HCT116 (cell line): Measurements from ENCODE around the gene MOK. TPM values are rescaled to one million over a fixed set of nuclear protein-coding genes. Genes with fewer than 3 reads are reported as not detected.

Experiments
- ATAC-seq: fragments of 200-7000 bp; cut with Tn5 transposase; 2 replicates; pipeline ENCODE4 v1.9.1; 2020; ENCODE audit warnings: mild to moderate bottlenecking, moderate library complexity
- BruUV-seq: library from RNA; stranded (reverse); fragments of 400-500 nt; replicated peaks from 2 replicates; lab custom pipeline; 2021; lab: Mats Ljungman, UMichigan
- CTCF ChIA-PET: fragments of 300-600 bp; sonication (Branson Sonifier 250); formaldehyde crosslinking; loops from one replicate; lab custom pipeline; 2021; ENCODE audit warnings: antibody characterized with exemption; lab: Charles Lee
- POLR2A ChIA-PET: fragments of 300-600, 350-600 bp; sonication (Branson Sonifier 250); formaldehyde crosslinking; loops from one replicate; lab custom pipeline; 2021; ENCODE audit warnings: antibody characterized with exemption; lab: Charles Lee
- RAD21 ChIA-PET, 2 experiments: fragments of 300-600 bp; sonication (Branson Sonifier 250); formaldehyde crosslinking; loops; one replicate each; lab custom pipeline; 2023; ENCODE audit warnings: low total read pairs in 2 of 2; ENCODE audit not compliant: uncharacterized antibody in 2 of 2, unreplicated experiment in 2 of 2, low non-redundant PET in 1 of 2; lab: Charles Lee
- DNase-seq: peaks from one replicate; pipeline ENCODE4 v3.0.0-alpha.2; 2010; ENCODE audit warnings: low read depth, low spot score
- H2AFZ ChIP-seq: fragments of 200-600 bp; shearing (Covaris generic), sonication (generic); 2 replicates; pipeline ENCODE4 v1.6.1; 2017; ENCODE audit warnings: low read depth, mixed run types, mixed read lengths, antibody characterized with exemption, low read length; ENCODE audit not compliant: poor library complexity, severe bottlenecking
- H3K27ac ChIP-seq: 2 replicates; pipeline ENCODE4 v1.5.1; 2012; ENCODE audit warnings: low read depth, low read length
- H3K27me3 ChIP-seq: fragments of 200-600 bp; sonication (generic); 2 replicates; pipeline ENCODE4 v1.6.1; 2016; ENCODE audit warnings: mixed run types, low read length, mixed read lengths; ENCODE audit not compliant: insufficient read depth
- H3K36me3 ChIP-seq, 2 experiments: fragments of 200-500 bp in 1 of 2; fragments of 200-600 bp in 1 of 2; sonication (Bioruptor generic) in 1 of 2; sonication (generic) in 1 of 2; 2 replicates each; pipeline versions ENCODE4 v1.5.1 to v1.6.1; 2014 to 2016; ENCODE audit warnings: low read length in 2 of 2, inconsistent platforms in 1 of 2, mixed read lengths in 1 of 2, mixed run types in 1 of 2; ENCODE audit not compliant: insufficient read depth in 2 of 2, control insufficient read depth in 1 of 2
- H3K4me1 ChIP-seq, 2 experiments: fragments of 200-600 bp in 1 of 2; sonication (generic) in 1 of 2; 2 replicates each; pipeline versions ENCODE4 v1.5.1 to v1.6.1; 2012 to 2017; ENCODE audit warnings: low read length in 2 of 2, inconsistent platforms in 1 of 2, mild to moderate bottlenecking in 1 of 2, mixed read lengths in 1 of 2, mixed run types in 1 of 2, moderate library complexity in 1 of 2; ENCODE audit not compliant: insufficient read depth in 2 of 2, control insufficient read depth in 1 of 2
- H3K4me2 ChIP-seq: fragments of 200-600 bp; sonication (generic); 2 replicates; pipeline ENCODE4 v1.6.1; 2017; ENCODE audit warnings: mixed run types, low read length, mixed read lengths
- H3K4me3 ChIP-seq, 2 experiments: fragments of 200-600 bp in 1 of 2; sonication (generic) in 1 of 2; replicated peaks in 1 of 2; 2 replicates each; pipeline ENCODE4 v1.5.1; 2011 to 2016; ENCODE audit warnings: low read length in 2 of 2, control low read depth in 1 of 2, low read depth in 1 of 2, mild to moderate bottlenecking in 1 of 2, mixed read lengths in 1 of 2, mixed run types in 1 of 2
- H3K79me2 ChIP-seq: fragments of 200-600 bp; sonication (generic); 2 replicates; pipeline ENCODE4 v1.6.1; 2017; ENCODE audit warnings: mild to moderate bottlenecking, mixed run types, low read length, moderate library complexity, mixed read lengths; ENCODE audit not compliant: insufficient read depth
- H3K9ac ChIP-seq: fragments of 200-600 bp; sonication (generic); 2 replicates; pipeline ENCODE4 v1.6.1; 2016; ENCODE audit warnings: low read length, mixed read lengths
- H3K9me2 ChIP-seq: fragments of 200-600 bp; sonication (generic), shearing (Covaris generic); 2 replicates; pipeline ENCODE4 v1.6.1; 2017; ENCODE audit warnings: mixed run types, mild to moderate bottlenecking, moderate library complexity; ENCODE audit not compliant: insufficient read depth
- H3K9me3 ChIP-seq, 2 experiments: fragments of 200-500 bp in 1 of 2; fragments of 200-600 bp in 1 of 2; sonication (Bioruptor generic) in 1 of 2; sonication (generic) in 1 of 2; 2 replicates each; pipeline ENCODE4 v1.6.1; 2014 to 2017; ENCODE audit warnings: low read length in 2 of 2, mixed read lengths in 2 of 2, inconsistent platforms in 1 of 2, low read depth in 1 of 2, mild to moderate bottlenecking in 1 of 2, mixed run types in 1 of 2, moderate library complexity in 1 of 2; ENCODE audit not compliant: control insufficient read depth in 1 of 2, insufficient read depth in 1 of 2
- H4K20me1 ChIP-seq: fragments of 200-600 bp; sonication (generic), shearing (Covaris generic); 2 replicates; pipeline ENCODE4 v1.6.1; 2017; ENCODE audit warnings: mixed run types, mild to moderate bottlenecking, moderate library complexity; ENCODE audit not compliant: insufficient read depth
- ATF3 ChIP-seq: IDR thresholded peaks from 2 replicates; pipeline ENCODE4 v1.6.1; 2012
- CBX3 ChIP-seq: IDR thresholded peaks from 2 replicates; pipeline ENCODE4 v1.6.1; 2012; ENCODE audit warnings: low read depth
- EGR1 ChIP-seq: IDR thresholded peaks from 2 replicates; pipeline ENCODE4 v1.6.1; 2012; ENCODE audit warnings: low read depth
- FOSL1 ChIP-seq: IDR thresholded peaks from 2 replicates; pipeline ENCODE4 v1.6.1; 2012; ENCODE audit warnings: low read depth
- JUND ChIP-seq: IDR thresholded peaks from 2 replicates; pipeline ENCODE4 v1.6.1; 2012
- MAX ChIP-seq: IDR thresholded peaks from 2 replicates; pipeline ENCODE4 v1.6.1; 2012
- POLR2A ChIP-seq: IDR thresholded peaks from 2 replicates; pipeline ENCODE4 v1.7.0; 2011; ENCODE audit warnings: borderline replicate concordance; ENCODE audit not compliant: insufficient read depth, insufficient read length; ENCODE audit errors: extremely low read depth
- POLR2AphosphoS5 ChIP-seq: IDR thresholded peaks from 2 replicates; pipeline ENCODE4 v1.6.1; 2011; ENCODE audit warnings: mild to moderate bottlenecking, low read depth, low read length, moderate library complexity
- SIN3A ChIP-seq: IDR thresholded peaks from 2 replicates; pipeline ENCODE4 v1.6.1; 2012; ENCODE audit warnings: low read depth
- SP1 ChIP-seq: IDR thresholded peaks from 2 replicates; pipeline ENCODE4 v1.6.1; 2012; ENCODE audit warnings: low read depth
- SRF ChIP-seq: IDR thresholded peaks from 2 replicates; pipeline ENCODE4 v1.6.1; 2012; ENCODE audit warnings: low read depth
- ZFX ChIP-seq: fragments of 450-650 bp; IDR thresholded peaks from 2 replicates; pipeline ENCODE4 v1.6.1; 2017
- intact Hi-C: fragments of 100-400 bp; cut with micrococcal nuclease; formaldehyde crosslinking; loops from 2 replicates; pipeline ENCODE4 v1.10.0; 2022
- total RNA-seq: library from RNA; stranded (reverse); gene quantifications from one replicate; pipeline ENCODE4 v1.2.1, GENCODE V29; 2021; ENCODE audit not compliant: unreplicated experiment
- TF ChIP-seq, protein P1 (sequence below), 3 experiments: fragments of 200-600 bp in 1 of 3; sonication (generic) in 1 of 3; IDR thresholded peaks in 2 of 3; conservative IDR thresholded peaks in 1 of 3; 2 replicates each; pipeline ENCODE4 v1.5.1; 2012 to 2017; ENCODE audit warnings: low read depth in 2 of 3, low read length in 2 of 3, antibody characterized with exemption in 1 of 3, borderline replicate concordance in 1 of 3, control low read depth in 1 of 3, mild to moderate bottlenecking in 1 of 3, mixed read lengths in 1 of 3, mixed run types in 1 of 3, moderate library complexity in 1 of 3; ENCODE audit not compliant: insufficient read depth in 1 of 3

Gene MOK
- total RNA-seq, 1 experiment from 2014 or later = 9.4 TPM

- TF ChIP-seq MAX (no peak), ATF3 (no peak), ZFX (no peak), POLR2AphosphoS5 (no peak), POLR2A (no peak), CBX3 (0 out of 2 replicates have a peak, but pooled peaks have one; percentile 54), SRF (0 out of 2 replicates have a peak, but pooled peaks have one; percentile 31), SP1 (0 out of 2 replicates have a peak, but pooled peaks have one; percentile 51)
- TF ChIP-seq, protein P1, sequence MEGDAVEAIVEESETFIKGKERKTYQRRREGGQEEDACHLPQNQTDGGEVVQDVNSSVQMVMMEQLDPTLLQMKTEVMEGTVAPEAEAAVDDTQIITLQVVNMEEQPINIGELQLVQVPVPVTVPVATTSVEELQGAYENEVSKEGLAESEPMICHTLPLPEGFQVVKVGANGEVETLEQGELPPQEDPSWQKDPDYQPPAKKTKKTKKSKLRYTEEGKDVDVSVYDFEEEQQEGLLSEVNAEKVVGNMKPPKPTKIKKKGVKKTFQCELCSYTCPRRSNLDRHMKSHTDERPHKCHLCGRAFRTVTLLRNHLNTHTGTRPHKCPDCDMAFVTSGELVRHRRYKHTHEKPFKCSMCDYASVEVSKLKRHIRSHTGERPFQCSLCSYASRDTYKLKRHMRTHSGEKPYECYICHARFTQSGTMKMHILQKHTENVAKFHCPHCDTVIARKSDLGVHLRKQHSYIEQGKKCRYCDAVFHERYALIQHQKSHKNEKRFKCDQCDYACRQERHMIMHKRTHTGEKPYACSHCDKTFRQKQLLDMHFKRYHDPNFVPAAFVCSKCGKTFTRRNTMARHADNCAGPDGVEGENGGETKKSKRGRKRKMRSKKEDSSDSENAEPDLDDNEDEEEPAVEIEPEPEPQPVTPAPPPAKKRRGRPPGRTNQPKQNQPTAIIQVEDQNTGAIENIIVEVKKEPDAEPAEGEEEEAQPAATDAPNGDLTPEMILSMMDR (IDR thresholded peaks at IDR 0.05 in 2 of 3, conservative IDR thresholded peaks at IDR 0.05 in 1 of 3; ENCODE audit: borderline replicate concordance in 1 of 3, insufficient read depth in 1 of 3, low read depth in 2 of 3, low read length in 2 of 3) = no peak
These were observed 117.9 kb downstream of the MOK start (continued) for GRCh38 chr14:102187044-102187443.

DNA sequence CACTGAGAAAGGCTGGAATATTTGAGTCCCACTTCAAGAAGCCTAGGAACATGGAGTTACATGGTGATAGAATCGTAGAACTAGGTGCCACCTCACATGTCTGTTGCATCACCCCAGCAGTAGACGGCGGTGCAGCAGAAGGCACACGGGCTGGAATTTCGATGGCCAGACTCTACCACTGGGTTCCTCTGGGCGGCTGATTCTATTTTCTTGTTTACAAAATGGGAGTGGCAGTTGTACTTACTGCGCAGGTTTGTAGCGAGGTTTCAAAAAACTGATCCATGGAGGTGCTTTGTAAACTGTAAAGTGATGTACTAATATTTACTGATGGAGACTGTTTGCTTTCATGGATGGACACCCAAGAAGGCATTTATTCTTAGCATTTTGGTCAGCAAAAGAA, 119.6 kb downstream of the MOK start:
- Histone ChIP-seq H3K9me3 (no peaks in the 10 kb centered on the region), H3K36me3 (no peaks in the 10 kb centered on the region), H3K27ac (no peak overlapping the region), H4K20me1 (peaks cover 8% of the 10 kb centered on the region; the same call in 1 of the 2 replicates), H3K27me3 (no peaks in the 10 kb centered on the region), H3K9me2 (no peaks in the 10 kb centered on the region), H3K9ac (no peak overlapping the region), H2AFZ (no peak overlapping the region), H3K79me2 (peaks cover 87% of the 10 kb centered on the region), H3K4me2 (no peak overlapping the region), H3K4me3 (no peak overlapping the region), H3K4me1 (peaks cover 43 to 53% of the 10 kb centered on the region in 2 experiments)
- intact Hi-C loops = no loop called here
- POLR2A ChIA-PET = no interaction called here
- RAD21 ChIA-PET = no interaction called here
- TF ChIP-seq FOSL1 (no peak), CBX3 (no peak), EGR1 (no peak), JUND (no peak), SIN3A (no peak), MAX (peak; percentile 37), SP1 (no peak), SRF (no peak)
- TF ChIP-seq, protein P1 (IDR thresholded peaks at IDR 0.05 in 2 of 3, conservative IDR thresholded peaks at IDR 0.05 in 1 of 3; ENCODE audit: borderline replicate concordance in 1 of 3, insufficient read depth in 1 of 3, low read depth in 2 of 3, low read length in 2 of 3) = no peak
- no TSS peak for BruUV-seq
- DNase-seq = no peak
- ATAC-seq = no peak
- CTCF ChIA-PET = no interaction called here
